ENCODE measurements around the gene CD300C. TPM values are rescaled to one million over a fixed set of nuclear protein-coding genes. Genes with fewer than 3 reads are reported as not detected.
"Not testable (repeated sequence)": the region's sequence is repeated elsewhere in the genome, so short reads cannot be mapped to it uniquely, and the experiment has no call there.

The CD300C gene
- total RNA-seq, 1 experiment from 2014 or later: 0.48 TPM

DNA sequence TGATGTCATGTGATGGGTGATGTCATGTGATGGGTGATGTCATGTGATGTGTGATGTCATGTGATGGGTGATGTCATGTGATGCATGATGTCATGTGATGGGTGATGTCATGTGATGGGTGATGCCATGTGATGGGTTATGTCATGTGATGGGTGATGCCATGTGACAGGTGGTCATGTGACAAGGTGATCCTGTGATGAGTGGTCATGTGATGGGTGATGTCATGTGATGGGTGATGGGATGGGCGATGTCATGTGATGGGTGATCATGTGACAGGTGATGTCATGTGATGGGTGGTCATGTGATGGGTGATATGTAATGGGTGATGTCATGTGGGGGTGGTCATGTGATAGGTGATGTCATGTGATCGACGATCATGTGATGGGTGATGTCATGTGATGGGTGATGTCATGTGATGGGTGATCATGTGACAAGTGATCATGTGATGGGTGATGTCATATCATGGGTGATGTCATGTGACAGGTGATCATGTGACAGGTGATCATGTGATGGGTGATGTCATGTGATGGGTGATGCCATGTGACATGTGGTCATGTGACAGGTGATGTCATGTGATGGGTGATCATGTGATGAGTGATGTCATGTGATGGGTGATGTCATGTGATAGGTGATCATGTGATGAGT, 31.8 kb downstream of the CD300C start:
- peak; percentile 29 for DNase-seq (ENCODE audit: low spot score)

DNA sequence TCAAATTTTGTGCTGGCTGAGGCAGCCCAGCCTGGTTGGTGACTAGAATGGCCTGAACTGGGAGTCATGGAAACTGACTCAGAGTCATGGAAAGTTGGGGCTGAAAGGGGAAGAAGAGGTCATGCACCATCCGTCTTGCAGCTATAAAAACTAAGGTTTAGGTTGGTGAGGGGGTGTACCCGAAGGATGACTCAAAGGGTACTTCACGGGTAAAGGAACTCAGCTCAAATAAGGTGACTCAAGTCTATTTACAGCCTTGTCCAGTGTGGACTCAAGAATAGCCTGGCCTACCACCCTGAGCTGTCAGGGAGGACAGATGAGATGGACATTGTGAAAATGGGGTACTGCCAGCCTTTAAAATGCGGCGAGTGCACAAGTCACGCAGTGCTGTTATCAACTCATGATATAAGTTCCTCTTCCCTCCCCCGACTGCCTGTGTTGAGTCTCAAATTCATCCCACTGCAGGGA, 33.3 kb downstream of the CD300C start:
- DNase-seq (ENCODE audit: low spot score): no peak

DNA sequence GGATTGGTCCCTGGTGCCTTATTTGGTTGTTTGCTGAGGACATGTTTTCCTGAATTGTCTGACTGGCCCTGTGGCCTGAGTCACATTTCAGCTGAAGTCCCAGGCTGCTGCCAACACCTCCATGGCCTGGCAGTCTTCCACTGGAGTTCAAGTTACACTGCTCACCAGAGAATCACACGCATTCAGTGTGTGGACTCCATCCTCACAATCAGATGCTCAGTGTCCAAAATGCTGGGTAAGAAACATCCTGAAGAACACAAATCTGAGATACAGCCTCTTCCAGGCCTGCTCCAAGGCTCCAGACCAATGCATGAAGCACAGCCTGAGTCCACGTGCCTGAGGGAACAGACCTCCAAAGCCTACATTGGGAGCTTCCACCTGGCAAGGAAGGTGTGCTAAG, 33.9 kb downstream of the CD300C start:
- DNase-seq (ENCODE audit: low spot score): no peak

DNA sequence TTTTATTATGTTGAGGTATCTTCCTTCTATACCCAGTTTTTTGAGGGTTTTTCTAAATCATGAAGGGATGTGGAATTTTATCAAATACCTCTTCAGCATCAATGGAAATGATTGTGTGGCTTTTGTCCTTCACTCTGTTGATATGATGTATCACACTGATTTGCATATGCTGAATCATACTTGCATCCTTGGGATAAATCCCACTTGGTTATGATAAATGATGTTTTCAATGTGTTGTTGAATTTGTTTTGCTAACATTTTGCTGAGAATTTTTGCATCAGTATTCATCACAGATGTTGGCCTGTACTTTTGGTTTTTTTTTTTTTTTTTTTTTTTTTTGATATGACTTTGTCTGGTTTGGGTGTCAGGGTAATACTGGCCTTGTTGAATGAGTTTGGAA, 37.8 kb downstream of the CD300C start:
- DNase-seq (ENCODE audit: low spot score): no peak

DNA sequence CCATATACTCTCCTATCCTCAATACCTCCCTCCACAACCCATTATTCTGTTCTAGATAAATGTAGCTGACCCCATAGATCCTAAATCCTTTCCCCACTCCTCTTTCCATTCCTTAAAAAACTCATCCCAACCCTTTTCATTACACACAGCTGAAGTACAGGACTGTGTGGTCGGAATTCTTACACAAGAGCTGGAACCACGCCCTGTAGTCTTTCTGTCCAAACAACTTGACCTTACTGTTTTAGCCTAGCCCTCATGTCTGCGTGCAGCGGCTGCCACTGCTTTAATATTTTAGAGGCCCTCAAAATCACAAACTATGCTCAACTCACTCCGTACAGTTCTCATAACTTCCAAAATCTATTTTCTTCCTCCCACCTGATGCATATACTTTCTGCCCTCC, 42.0 kb downstream of the CD300C start:
- not testable (repeated sequence) for DNase-seq (ENCODE audit: low spot score)

DNA sequence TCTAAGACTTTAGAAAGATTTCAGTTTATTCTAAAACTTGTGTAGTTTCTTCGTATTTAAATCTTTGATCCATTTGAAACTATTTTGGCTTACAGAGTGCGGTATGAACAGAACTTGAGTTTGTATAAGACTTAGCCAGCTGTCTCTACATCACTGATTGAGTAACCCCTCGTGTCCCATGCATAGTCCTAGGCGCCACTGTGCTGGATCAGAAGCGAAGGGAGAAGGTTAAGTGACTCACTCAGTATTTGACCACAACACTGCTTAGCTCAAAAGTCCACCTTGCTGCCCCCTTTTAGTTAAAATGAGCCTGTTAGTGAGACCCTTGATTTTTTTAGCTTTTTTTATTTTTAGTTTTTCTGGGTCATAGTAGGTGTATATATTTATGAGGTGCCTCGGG, 43.1 kb downstream of the CD300C start:
- no peak for DNase-seq (ENCODE audit: low spot score)

DNA sequence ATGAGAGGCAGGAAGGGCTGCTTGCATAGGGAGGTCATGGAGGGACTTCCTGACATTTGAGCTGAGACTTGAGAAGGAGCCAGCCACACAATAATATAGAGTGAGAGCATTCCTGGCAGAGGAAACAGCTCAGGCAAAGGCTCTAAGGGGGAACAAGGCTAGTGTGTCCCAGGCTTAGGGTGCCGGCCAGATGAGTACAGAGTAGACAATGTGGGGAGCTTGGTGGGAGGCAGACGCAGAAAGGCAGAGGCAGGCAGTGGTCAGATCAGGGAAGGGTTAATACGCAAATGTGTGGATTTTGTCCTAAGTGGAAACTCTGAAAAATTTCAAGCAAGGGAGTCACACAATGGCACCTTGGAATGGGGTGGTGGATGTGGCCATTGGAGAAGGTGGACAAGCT, 45.9 kb downstream of the CD300C start:
- no peak for DNase-seq (ENCODE audit: low spot score)

DNA sequence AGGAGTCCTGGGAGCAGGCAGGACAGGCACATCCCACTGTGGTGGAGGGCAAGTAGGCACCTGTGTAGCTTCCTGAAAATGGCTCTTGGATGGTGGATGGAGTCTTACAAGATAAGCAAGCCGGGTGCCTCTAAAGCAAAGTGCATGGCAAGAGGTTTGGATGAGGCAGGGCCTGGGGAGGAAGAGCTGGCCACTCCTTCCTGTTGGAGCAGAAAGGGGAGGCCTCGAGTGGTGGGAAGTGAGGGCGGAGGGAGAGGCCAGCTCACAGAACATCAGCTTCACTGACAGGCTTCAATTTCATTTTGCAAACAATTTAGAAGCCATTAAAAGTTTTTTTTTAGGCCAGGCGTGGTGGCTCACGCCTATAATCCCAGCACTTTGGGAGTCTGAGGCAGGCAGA, 48.4 kb downstream of the CD300C start:
- no peak for DNase-seq (ENCODE audit: low spot score)

DNA sequence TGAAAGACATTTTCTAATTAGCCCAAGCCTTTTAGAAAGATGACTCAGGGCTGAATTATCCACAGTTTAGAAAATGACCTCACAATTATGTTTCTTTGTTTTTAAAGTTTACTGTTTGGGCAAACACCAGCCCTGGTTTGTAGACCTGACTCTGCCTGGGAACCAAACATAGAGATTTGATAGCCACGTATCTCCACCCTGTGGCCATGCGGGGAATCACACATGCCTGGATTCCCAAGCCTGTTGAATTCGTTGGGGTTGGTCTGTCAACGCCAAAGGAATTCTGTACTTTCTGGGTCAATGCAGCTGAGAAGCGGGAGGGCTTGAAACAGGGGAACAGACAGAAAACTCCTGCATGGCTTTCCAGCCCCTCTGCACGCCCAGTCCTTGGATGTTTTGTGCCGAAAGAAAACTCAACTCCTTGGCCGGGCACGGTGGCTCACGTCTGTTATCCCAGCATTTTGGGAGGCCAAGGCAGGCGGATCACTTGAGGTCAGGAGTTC, 52.5 kb downstream of the CD300C start:
- DNase-seq (ENCODE audit: low spot score): peak; percentile 86

DNA sequence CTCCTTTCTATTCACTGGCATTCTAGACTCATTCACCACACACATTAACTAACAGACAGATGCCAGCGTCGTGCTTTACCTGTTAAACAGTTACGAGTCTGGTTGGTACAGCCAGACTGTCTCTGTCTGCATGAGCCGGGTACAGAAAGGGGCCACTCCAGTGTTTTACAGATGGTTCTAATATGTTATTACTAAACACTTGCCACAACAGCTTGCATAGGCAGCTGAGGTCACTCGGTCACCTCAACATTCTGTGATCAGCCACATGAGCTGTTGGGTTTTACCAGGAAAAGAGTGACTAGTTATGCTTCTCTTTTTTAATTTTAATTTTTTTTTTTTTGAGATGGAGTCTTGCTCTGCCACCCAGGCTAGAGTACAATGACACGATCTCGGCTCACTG, 54.3 kb downstream of the CD300C start:
- DNase-seq (ENCODE audit: low spot score): no peak

Other genes with a start within 250 kb of the CD300C start
- 2.4 and 2.5 TPM in 2 replicates for gene KIF19, start 219.9 kb downstream of the CD300C start, total RNA-seq (2014; rRNA removed; shearing (Covaris generic))
- 0.10 and 0.44 TPM in 2 replicates for gene BTBD17, start 184.2 kb downstream of the CD300C start, total RNA-seq (2014; rRNA removed; shearing (Covaris generic))
- 0.15 and 1.3 TPM in 2 replicates for gene GPR142, start 178.6 kb downstream of the CD300C start, total RNA-seq (2014; rRNA removed; shearing (Covaris generic))
- gene GPRC5C, start 114.0 kb downstream of the CD300C start, total RNA-seq (2014; rRNA removed; shearing (Covaris generic)): 145 and 149 TPM in 2 replicates
- gene CD300A, start 79.5 kb downstream of the CD300C start, total RNA-seq (2014; rRNA removed; shearing (Covaris generic)): not detected in 2 replicates
- gene CD300LB, start 14.6 kb downstream of the CD300C start, total RNA-seq (2014; rRNA removed; shearing (Covaris generic)): not detected in 2 replicates
- gene CD300H, start 21.4 kb upstream of the CD300C start, total RNA-seq (2014; rRNA removed; shearing (Covaris generic)): not detected in 2 replicates
- not detected in 2 replicates for gene CD300LD, start 46.2 kb upstream of the CD300C start, total RNA-seq (2014; rRNA removed; shearing (Covaris generic))
- not detected in 2 replicates for gene CD300E, start 77.6 kb upstream of the CD300C start, total RNA-seq (2014; rRNA removed; shearing (Covaris generic))
- gene CD300LF, start 166.8 kb upstream of the CD300C start, total RNA-seq (2014; rRNA removed; shearing (Covaris generic)): not detected in 2 replicates
- 0.55 and 1.0 TPM in 2 replicates for gene RAB37, start 191.1 kb upstream of the CD300C start, total RNA-seq (2014; rRNA removed; shearing (Covaris generic))
- 298 and 304 TPM in 2 replicates for gene NHERF1, start 202.5 kb upstream of the CD300C start, total RNA-seq (2014; rRNA removed; shearing (Covaris generic))
- 49.5 and 50.4 TPM in 2 replicates for gene NAT9, start 230.2 kb upstream of the CD300C start, total RNA-seq (2014; rRNA removed; shearing (Covaris generic))